ENCODE measurements around the gene PGBD2. TPM values are rescaled to one million over a fixed set of nuclear protein-coding genes. Genes with fewer than 3 reads are reported as not detected.
A peak's percentile ranks its signal among the peaks of the same experiment; 100 is the strongest.

PGBD2 gene
- total and polyA plus RNA-seq, 9 of the 15 experiments (the other 6 are each of a cell fraction or from before 2014, with no cell fraction given) = 11.9 to 21.8 (median 14.7) TPM

DNA sequence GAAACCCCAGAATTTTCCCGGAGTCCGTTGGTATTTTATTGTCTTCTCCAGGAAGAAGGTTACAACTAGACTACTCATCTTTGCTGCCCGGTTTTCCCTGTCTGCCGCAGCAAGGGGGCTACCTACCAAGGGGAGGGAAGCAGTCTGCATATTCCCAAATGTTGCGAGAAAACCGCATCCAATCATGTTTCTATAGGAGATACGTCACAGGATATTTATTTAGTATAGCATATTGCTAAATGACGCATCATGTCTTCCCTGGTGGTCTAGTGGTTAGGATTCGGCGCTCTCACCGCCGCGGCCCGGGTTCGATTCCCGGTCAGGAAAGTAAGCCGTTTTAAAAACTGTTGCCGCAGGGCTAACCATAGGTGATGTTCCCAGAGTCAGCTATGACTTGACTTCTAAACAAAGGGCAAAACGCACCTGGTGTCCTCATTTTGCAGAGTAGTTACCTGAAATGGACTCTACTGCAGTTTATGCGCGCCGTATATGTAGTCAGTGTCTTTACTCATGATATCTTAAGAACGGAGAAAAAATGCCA lies 32.0 kb upstream of the PGBD2 start (continued):
- TF ChIP-seq, protein P1, sequence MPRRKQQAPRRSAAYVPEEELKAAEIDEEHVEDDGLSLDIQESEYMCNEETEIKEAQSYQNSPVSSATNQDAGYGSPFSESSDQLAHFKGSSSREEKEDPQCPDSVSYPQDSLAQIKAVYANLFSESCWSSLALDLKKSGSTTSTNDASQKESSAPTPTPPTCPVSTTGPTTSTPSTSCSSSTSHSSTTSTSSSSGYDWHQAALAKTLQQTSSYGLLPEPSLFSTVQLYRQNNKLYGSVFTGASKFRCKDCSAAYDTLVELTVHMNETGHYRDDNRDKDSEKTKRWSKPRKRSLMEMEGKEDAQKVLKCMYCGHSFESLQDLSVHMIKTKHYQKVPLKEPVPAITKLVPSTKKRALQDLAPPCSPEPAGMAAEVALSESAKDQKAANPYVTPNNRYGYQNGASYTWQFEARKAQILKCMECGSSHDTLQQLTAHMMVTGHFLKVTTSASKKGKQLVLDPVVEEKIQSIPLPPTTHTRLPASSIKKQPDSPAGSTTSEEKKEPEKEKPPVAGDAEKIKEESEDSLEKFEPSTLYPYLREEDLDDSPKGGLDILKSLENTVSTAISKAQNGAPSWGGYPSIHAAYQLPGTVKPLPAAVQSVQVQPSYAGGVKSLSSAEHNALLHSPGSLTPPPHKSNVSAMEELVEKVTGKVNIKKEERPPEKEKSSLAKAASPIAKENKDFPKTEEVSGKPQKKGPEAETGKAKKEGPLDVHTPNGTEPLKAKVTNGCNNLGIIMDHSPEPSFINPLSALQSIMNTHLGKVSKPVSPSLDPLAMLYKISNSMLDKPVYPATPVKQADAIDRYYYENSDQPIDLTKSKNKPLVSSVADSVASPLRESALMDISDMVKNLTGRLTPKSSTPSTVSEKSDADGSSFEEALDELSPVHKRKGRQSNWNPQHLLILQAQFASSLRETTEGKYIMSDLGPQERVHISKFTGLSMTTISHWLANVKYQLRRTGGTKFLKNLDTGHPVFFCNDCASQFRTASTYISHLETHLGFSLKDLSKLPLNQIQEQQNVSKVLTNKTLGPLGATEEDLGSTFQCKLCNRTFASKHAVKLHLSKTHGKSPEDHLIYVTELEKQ (CRISPR knock-in tag; IDR thresholded peaks at IDR 0.05) = no peak
- TF ChIP-seq, protein P2, sequence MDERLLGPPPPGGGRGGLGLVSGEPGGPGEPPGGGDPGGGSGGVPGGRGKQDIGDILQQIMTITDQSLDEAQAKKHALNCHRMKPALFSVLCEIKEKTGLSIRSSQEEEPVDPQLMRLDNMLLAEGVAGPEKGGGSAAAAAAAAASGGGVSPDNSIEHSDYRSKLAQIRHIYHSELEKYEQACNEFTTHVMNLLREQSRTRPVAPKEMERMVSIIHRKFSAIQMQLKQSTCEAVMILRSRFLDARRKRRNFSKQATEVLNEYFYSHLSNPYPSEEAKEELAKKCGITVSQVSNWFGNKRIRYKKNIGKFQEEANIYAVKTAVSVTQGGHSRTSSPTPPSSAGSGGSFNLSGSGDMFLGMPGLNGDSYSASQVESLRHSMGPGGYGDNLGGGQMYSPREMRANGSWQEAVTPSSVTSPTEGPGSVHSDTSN (CRISPR knock-in tag; IDR thresholded peaks at IDR 0.05; ENCODE audit: low read depth) = no peak
- TF ChIP-seq, protein P2 (tag; conservative IDR thresholded peaks at IDR 0.05; ENCODE audit: low read depth) = peak; percentile 28; the same call in 1 of the 2 replicates
- TF ChIP-seq ZFX (CRISPR knock-in tag; IDR thresholded peaks at IDR 0.05) = no peak
- no peak for TF ChIP-seq ATF1 (CRISPR knock-in tag; IDR thresholded peaks at IDR 0.05)
- TF ChIP-seq ATF1 (tag; IDR thresholded peaks at IDR 0.05) = peak; percentile 98
- TF ChIP-seq, protein P3, sequence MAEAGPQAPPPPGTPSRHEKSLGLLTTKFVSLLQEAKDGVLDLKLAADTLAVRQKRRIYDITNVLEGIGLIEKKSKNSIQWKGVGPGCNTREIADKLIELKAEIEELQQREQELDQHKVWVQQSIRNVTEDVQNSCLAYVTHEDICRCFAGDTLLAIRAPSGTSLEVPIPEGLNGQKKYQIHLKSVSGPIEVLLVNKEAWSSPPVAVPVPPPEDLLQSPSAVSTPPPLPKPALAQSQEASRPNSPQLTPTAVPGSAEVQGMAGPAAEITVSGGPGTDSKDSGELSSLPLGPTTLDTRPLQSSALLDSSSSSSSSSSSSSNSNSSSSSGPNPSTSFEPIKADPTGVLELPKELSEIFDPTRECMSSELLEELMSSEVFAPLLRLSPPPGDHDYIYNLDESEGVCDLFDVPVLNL (CRISPR knock-in tag; IDR thresholded peaks at IDR 0.05; ENCODE audit: low read depth) = no peak
- TF ChIP-seq NCOA6 (IDR thresholded peaks at IDR 0.05) = no peak
- TF ChIP-seq ZSCAN29 (IDR thresholded peaks at IDR 0.05) = peak; percentile 83
- 0 out of 2 replicates have a peak, but pooled peaks have one; percentile 5 for TF ChIP-seq ETV1 (tag; conservative IDR thresholded peaks at IDR 0.05; ENCODE audit: low read depth)
- TF ChIP-seq SMC3 (conservative IDR thresholded peaks at IDR 0.05; ENCODE audit: insufficient read depth, low read depth, low read length) = 0 out of 2 replicates have a peak, but pooled peaks have one; percentile 11
- TF ChIP-seq CBX5 (IDR thresholded peaks at IDR 0.05; ENCODE audit: borderline replicate concordance, low read depth) = no peak
- peak; percentile 3 for TF ChIP-seq RBM22 (IDR thresholded peaks at IDR 0.05; ENCODE audit: low read depth, low read length, poor library complexity, severe bottlenecking)
- no peak for TF ChIP-seq FUS (optimal IDR thresholded peaks at IDR 0.05; ENCODE audit: low read depth, low read length)
- TF ChIP-seq TCF7L2 (IDR thresholded peaks at IDR 0.05; ENCODE audit: low read depth, low read length) = no peak
- TF ChIP-seq, protein P4, sequence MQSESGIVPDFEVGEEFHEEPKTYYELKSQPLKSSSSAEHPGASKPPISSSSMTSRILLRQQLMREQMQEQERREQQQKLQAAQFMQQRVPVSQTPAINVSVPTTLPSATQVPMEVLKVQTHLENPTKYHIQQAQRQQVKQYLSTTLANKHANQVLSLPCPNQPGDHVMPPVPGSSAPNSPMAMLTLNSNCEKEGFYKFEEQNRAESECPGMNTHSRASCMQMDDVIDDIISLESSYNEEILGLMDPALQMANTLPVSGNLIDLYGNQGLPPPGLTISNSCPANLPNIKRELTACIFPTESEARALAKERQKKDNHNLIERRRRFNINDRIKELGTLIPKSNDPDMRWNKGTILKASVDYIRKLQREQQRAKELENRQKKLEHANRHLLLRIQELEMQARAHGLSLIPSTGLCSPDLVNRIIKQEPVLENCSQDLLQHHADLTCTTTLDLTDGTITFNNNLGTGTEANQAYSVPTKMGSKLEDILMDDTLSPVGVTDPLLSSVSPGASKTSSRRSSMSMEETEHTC (IDR thresholded peaks at IDR 0.05) = no peak
- TF ChIP-seq, protein P5, sequence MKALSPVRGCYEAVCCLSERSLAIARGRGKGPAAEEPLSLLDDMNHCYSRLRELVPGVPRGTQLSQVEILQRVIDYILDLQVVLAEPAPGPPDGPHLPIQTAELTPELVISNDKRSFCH (CRISPR knock-in tag; IDR thresholded peaks at IDR 0.05) = no peak
- TF ChIP-seq, protein P5 (tag; IDR thresholded peaks at IDR 0.05) = peak; percentile 76
- TF ChIP-seq, protein P6, sequence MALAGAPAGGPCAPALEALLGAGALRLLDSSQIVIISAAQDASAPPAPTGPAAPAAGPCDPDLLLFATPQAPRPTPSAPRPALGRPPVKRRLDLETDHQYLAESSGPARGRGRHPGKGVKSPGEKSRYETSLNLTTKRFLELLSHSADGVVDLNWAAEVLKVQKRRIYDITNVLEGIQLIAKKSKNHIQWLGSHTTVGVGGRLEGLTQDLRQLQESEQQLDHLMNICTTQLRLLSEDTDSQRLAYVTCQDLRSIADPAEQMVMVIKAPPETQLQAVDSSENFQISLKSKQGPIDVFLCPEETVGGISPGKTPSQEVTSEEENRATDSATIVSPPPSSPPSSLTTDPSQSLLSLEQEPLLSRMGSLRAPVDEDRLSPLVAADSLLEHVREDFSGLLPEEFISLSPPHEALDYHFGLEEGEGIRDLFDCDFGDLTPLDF (CRISPR knock-in tag; IDR thresholded peaks at IDR 0.05) = no peak; the same call in 1 of the 2 replicates
